GM12878 (cell line): ENCODE results near the gene NRXN3. TPM values are rescaled to one million over a fixed set of nuclear protein-coding genes. Genes with fewer than 3 reads are reported as not detected.

Experiments
- ATAC-seq: fragments of 200-7000 bp; cut with Tn5 transposase; 3 replicates; pipeline ENCODE4 v1.9.1; 2020; ENCODE audit warnings: mild to moderate bottlenecking, moderate library complexity
- BruUV-seq: library from RNA; stranded (reverse); fragments of 400-500 nt; replicated peaks from 2 replicates; lab custom pipeline; 2021; lab: Mats Ljungman, UMichigan
- CTCF ChIA-PET: fragments of 300-600 bp; sonication (Branson Sonifier 250); formaldehyde crosslinking; extraction: SDS; loops from one replicate; lab custom pipeline; 2021; ENCODE audit warnings: inconsistent platforms; lab: Yijun Ruan, JAX
- POLR2A ChIA-PET: fragments of 350-600 bp; formaldehyde crosslinking; extraction: SDS; loops from one replicate; lab custom pipeline; 2021; ENCODE audit warnings: inconsistent platforms; lab: Charles Lee
- RAD21 ChIA-PET: fragments of 300-600 bp; sonication (Branson Sonifier 250); formaldehyde crosslinking; loops from one replicate; lab custom pipeline; 2023; ENCODE audit warnings: antibody characterized with exemption; ENCODE audit not compliant: unreplicated experiment; lab: Charles Lee
- SMC1A ChIA-PET: fragments of 300-600 bp; sonication (Branson Sonifier 250); formaldehyde crosslinking; loops from one replicate; lab custom pipeline; 2023; ENCODE audit not compliant: unreplicated experiment, uncharacterized antibody; lab: Charles Lee
- DNase-seq: peaks from one replicate; pipeline ENCODE4 v3.0.0-alpha.2; 2011; ENCODE audit warnings: low read depth, low spot score
- FAIRE-seq: peaks from 3 replicates; lab custom pipeline; 2011; peaks lifted over from hg19 to GRCh38; lab: Jason Lieb, UNC
- H2AFZ ChIP-seq: 2 replicates; pipeline ENCODE4 v1.6.0; 2011; ENCODE audit warnings: low read depth, low read length, control low read depth; ENCODE audit not compliant: control insufficient read depth
- H3K27ac ChIP-seq: 2 replicates; pipeline ENCODE4 v1.5.1; 2011; ENCODE audit warnings: control low read depth; ENCODE audit not compliant: control insufficient read depth, insufficient read depth
- H3K27me3 ChIP-seq, 2 experiments: replicated peaks in 1 of 2; 2 replicates each; pipeline versions ENCODE4 v1.6.0 to v1.6.1; 2011; ENCODE audit warnings: low read length in 1 of 2; ENCODE audit not compliant: control insufficient read depth in 2 of 2, insufficient read depth in 2 of 2
- H3K36me3 ChIP-seq, 2 experiments: 2 replicates each; pipeline ENCODE4 v1.5.1; 2011; ENCODE audit warnings: low read length in 1 of 2; ENCODE audit not compliant: control insufficient read depth in 2 of 2, insufficient read depth in 2 of 2
- H3K4me1 ChIP-seq: 2 replicates; pipeline ENCODE4 v1.6.1; 2011; ENCODE audit warnings: mild to moderate bottlenecking, low read length, moderate library complexity, mixed read lengths; ENCODE audit not compliant: control insufficient read depth, insufficient read depth
- H3K4me2 ChIP-seq: 2 replicates; pipeline ENCODE4 v1.6.0; 2011; ENCODE audit warnings: control low read depth; ENCODE audit not compliant: control insufficient read depth, insufficient read depth
- H3K4me3 ChIP-seq: fragments of 200-600 bp; sonication (generic); 2 replicates; pipeline ENCODE4 v1.5.1; 2016
- H3K79me2 ChIP-seq: 2 replicates; pipeline ENCODE4 v1.6.0; 2011; ENCODE audit warnings: low read length; ENCODE audit not compliant: control insufficient read depth, insufficient read depth
- H3K9ac ChIP-seq: 2 replicates; pipeline ENCODE4 v1.8.0; 2011; ENCODE audit warnings: low read length, control low read depth, mixed read lengths; ENCODE audit not compliant: control insufficient read depth, insufficient read depth
- H3K9me3 ChIP-seq: replicated peaks from 3 replicates; pipeline ENCODE4 v1.5.1; 2011; ENCODE audit warnings: mild to moderate bottlenecking, low read length; ENCODE audit not compliant: control insufficient read depth, insufficient read depth
- H4K20me1 ChIP-seq: 2 replicates; pipeline ENCODE4 v1.6.0; 2011; ENCODE audit not compliant: control insufficient read depth, insufficient read depth
- CHD4 ChIP-seq: fragments of 200-600 bp; sonication (generic); IDR thresholded peaks from 2 replicates; pipeline ENCODE4 v1.6.1; 2016; ENCODE audit warnings: mild to moderate bottlenecking
- ETV6 ChIP-seq, 2 experiments: fragments of 450-650 bp in 1 of 2; IDR thresholded peaks in 1 of 2; conservative IDR thresholded peaks in 1 of 2; 2 replicates each; pipeline ENCODE4 v1.6.1; 2014; ENCODE audit warnings: antibody characterized with exemption in 1 of 2, borderline replicate concordance in 1 of 2, low read depth in 1 of 2, mild to moderate bottlenecking in 1 of 2, moderate library complexity in 1 of 2
- GABPA ChIP-seq: IDR thresholded peaks from 2 replicates; pipeline ENCODE4 v1.6.1; 2014; ENCODE audit warnings: antibody characterized with exemption, low read depth, mild to moderate bottlenecking, inconsistent platforms
- LARP7 ChIP-seq: fragments of 450-650 bp; IDR thresholded peaks from 2 replicates; pipeline ENCODE4 v1.6.1; 2017; ENCODE audit warnings: mild to moderate bottlenecking
- MTA3 ChIP-seq: IDR thresholded peaks from 2 replicates; pipeline ENCODE4 v1.6.1; 2012; ENCODE audit warnings: low read length, inconsistent platforms, borderline replicate concordance
- NFYA ChIP-seq: IDR thresholded peaks from 2 replicates; pipeline ENCODE4 v1.6.1; 2011; ENCODE audit warnings: low read depth, mild to moderate bottlenecking, low read length, improper control_type of control experiment, borderline replicate concordance
- PAX8 ChIP-seq: fragments of 450-650 bp; IDR thresholded peaks from 2 replicates; pipeline ENCODE4 v1.6.1; 2017; ENCODE audit warnings: mild to moderate bottlenecking, moderate library complexity
- PML ChIP-seq: IDR thresholded peaks from 2 replicates; pipeline ENCODE4 v1.6.1; 2012; ENCODE audit warnings: low read length, inconsistent platforms
- POLR2A ChIP-seq: IDR thresholded peaks from 2 replicates; pipeline ENCODE4 v1.6.1; 2011; ENCODE audit warnings: low read depth, mild to moderate bottlenecking, low read length
- POLR2AphosphoS5 ChIP-seq: IDR thresholded peaks from 2 replicates; pipeline ENCODE4 v1.6.1; 2011; ENCODE audit warnings: mild to moderate bottlenecking, low read length, inconsistent platforms
- RUNX3 ChIP-seq: IDR thresholded peaks from 2 replicates; pipeline ENCODE4 v1.6.1; 2012; ENCODE audit warnings: low read length, inconsistent platforms
- SIN3A ChIP-seq: IDR thresholded peaks from 2 replicates; pipeline ENCODE4 v1.6.1; 2012; ENCODE audit warnings: low read depth, low read length, improper control_type of control experiment
- SPI1 ChIP-seq: IDR thresholded peaks from 2 replicates; pipeline ENCODE4 v1.6.1; 2011; ENCODE audit warnings: low read depth, mild to moderate bottlenecking, low read length, moderate library complexity, borderline replicate concordance; ENCODE audit not compliant: insufficient read depth
- TBL1XR1 ChIP-seq: IDR thresholded peaks from 2 replicates; pipeline ENCODE4 v1.6.1; 2012; ENCODE audit warnings: low read depth, low read length, improper control_type of control experiment
- WRNIP1 ChIP-seq: IDR thresholded peaks from 2 replicates; pipeline ENCODE4 v1.6.1; 2011; ENCODE audit warnings: low read depth, low read length, improper control_type of control experiment, borderline replicate concordance
- WGBS: methylation state at CpG from one replicate; pipeline ENCODE4 v1.1.6; 2016; ENCODE audit warnings: low lambda C conversion rate; ENCODE audit not compliant: insufficient replicate concordance, insufficient coverage; ENCODE audit errors: missing lambda C conversion rate; 5-methylcytosine and 5-hydroxymethylcytosine counted together
- in situ Hi-C: fragments of 300-500 bp; cut with MboI; formaldehyde crosslinking; loops from 9 replicates; pipeline ENCODE4 v1.14.3; 2018; ENCODE audit warnings: mixed read lengths
- intact Hi-C: fragments of 100-400 bp; cut with micrococcal nuclease; formaldehyde crosslinking; loops from one replicate; pipeline ENCODE4 v1.14.2; 2022; ENCODE audit not compliant: unreplicated experiment
- polyA plus RNA-seq, 11 experiments: library from polyadenylated mRNA; depleted of rRNA in 4 of 11; unstranded in 6 of 11; stranded (reverse) in 5 of 11; fragments of >200 nt; fragmentation: Nextera tagmentation in 4 of 11; fragmentation: Illumina TruSeq in 1 of 11; extraction: Ambion mirVana in 4 of 11; extraction: Trizol in 1 of 11; gene quantifications; 1 replicate in 1 of 11; 2 replicates in 10 of 11; pipeline versions ENCODE4 v1.2.1 to v1.2.3, GENCODE V29; 2011 to 2016; ENCODE audit warnings: inconsistent platforms in 2 of 11, missing spikeins in 2 of 11, low read depth in 1 of 11
- total RNA-seq, 4 experiments: library from RNA; depleted of rRNA in 3 of 4; stranded (reverse); fragments of >200 nt in 3 of 4; fragmentation: Illumina TruSeq in 1 of 4; extraction: Trizol in 1 of 4; gene quantifications; 2 replicates each; pipeline versions ENCODE4 v1.2.1 to v1.2.3, GENCODE V29; 2013 to 2021
- TF ChIP-seq, protein P1 (sequence below): fragments of 450-650 bp; IDR thresholded peaks from 2 replicates; pipeline ENCODE4 v1.6.1; 2017; ENCODE audit warnings: low read depth, mild to moderate bottlenecking, moderate library complexity
- TF ChIP-seq, protein P2 (sequence below): IDR thresholded peaks from 2 replicates; pipeline ENCODE4 v1.6.1; 2011; ENCODE audit warnings: borderline replicate concordance, low read depth, mild to moderate bottlenecking, moderate library complexity, low read length; ENCODE audit not compliant: insufficient read depth, poor library complexity, severe bottlenecking
- TF ChIP-seq, protein P3 (sequence below): IDR thresholded peaks from 2 replicates; pipeline ENCODE4 v1.6.1; 2012; ENCODE audit warnings: low read length, inconsistent platforms
- TF ChIP-seq, protein P4 (sequence below): fragments of 150-350 bp; IDR thresholded peaks from 2 replicates; pipeline ENCODE4 v1.6.1; 2016; ENCODE audit warnings: low read depth, low read length

The NRXN3 gene
- total and polyA plus RNA-seq, 10 of the 15 experiments (the other 5 are each of a cell fraction or from before 2014, with no cell fraction given), result 0.52 to 3.3 (median 1.4) TPM

DNA sequence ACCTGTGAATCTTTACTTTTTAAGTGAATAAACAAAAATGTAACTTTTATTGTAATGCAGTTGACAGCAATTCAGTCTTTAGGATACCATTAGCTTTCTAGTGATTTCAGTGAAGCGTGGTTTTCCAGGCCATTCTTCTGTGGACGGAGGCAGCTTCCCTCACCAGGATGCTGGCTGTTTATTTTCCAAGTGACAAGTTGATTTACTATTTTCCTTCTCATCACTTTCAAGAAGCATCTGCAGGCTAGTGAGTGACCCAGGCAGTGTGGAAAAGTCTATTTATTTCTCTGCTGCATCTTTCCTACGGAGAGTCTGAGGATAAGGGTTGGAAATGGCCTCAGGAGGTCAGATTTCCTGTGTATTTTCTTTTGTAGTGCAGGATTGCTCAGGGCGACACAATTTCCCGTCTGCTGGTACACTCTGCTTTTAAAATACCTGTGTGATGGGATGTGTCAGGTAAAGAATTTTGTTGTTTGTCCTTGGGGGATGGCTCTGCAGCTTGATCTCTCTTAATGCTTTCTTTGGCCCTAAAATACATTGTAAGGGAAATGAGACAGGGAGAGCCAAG, 467.8 kb downstream of the NRXN3 start:
- Histone ChIP-seq H3K9me3 (no peaks in the 10 kb centered on the region), H3K27me3 (no peaks in the 10 kb centered on the region), H3K79me2 (no peaks in the 10 kb centered on the region), H3K4me1 (no peaks in the 10 kb centered on the region), H3K27ac (no peak overlapping the region), H4K20me1 (no peaks in the 10 kb centered on the region), H3K4me2 (no peak overlapping the region), H2AFZ (no peak overlapping the region), H3K4me3 (no peak overlapping the region), H3K36me3 (no peaks in the 10 kb centered on the region), H3K9ac (no peak overlapping the region)
- in situ Hi-C loops, result no loop called here
- 20% methylated on average over 5 of the region's 5 CpGs for WGBS
- BruUV-seq, result no TSS peak
- RAD21 ChIA-PET, result no interaction called here
- POLR2A ChIA-PET, result no interaction called here
- no peak for ATAC-seq
- intact Hi-C loops, result no loop called here
- no peak for FAIRE-seq
- DNase-seq, result no peak
- CTCF ChIA-PET, result no interaction called here
- SMC1A ChIA-PET, result no interaction called here
- TF ChIP-seq MTA3, result no peak
- no peak for TF ChIP-seq TBL1XR1
- TF ChIP-seq, protein P1, sequence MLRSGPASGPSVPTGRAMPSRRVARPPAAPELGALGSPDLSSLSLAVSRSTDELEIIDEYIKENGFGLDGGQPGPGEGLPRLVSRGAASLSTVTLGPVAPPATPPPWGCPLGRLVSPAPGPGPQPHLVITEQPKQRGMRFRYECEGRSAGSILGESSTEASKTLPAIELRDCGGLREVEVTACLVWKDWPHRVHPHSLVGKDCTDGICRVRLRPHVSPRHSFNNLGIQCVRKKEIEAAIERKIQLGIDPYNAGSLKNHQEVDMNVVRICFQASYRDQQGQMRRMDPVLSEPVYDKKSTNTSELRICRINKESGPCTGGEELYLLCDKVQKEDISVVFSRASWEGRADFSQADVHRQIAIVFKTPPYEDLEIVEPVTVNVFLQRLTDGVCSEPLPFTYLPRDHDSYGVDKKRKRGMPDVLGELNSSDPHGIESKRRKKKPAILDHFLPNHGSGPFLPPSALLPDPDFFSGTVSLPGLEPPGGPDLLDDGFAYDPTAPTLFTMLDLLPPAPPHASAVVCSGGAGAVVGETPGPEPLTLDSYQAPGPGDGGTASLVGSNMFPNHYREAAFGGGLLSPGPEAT, result no peak
- no peak for TF ChIP-seq PAX8
- TF ChIP-seq, protein P2, sequence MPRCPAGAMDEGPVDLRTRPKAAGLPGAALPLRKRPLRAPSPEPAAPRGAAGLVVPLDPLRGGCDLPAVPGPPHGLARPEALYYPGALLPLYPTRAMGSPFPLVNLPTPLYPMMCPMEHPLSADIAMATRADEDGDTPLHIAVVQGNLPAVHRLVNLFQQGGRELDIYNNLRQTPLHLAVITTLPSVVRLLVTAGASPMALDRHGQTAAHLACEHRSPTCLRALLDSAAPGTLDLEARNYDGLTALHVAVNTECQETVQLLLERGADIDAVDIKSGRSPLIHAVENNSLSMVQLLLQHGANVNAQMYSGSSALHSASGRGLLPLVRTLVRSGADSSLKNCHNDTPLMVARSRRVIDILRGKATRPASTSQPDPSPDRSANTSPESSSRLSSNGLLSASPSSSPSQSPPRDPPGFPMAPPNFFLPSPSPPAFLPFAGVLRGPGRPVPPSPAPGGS, result no peak
- no peak for TF ChIP-seq POLR2AphosphoS5
- TF ChIP-seq NFYA, result no peak
- no peak for TF ChIP-seq LARP7
- TF ChIP-seq, protein P3, sequence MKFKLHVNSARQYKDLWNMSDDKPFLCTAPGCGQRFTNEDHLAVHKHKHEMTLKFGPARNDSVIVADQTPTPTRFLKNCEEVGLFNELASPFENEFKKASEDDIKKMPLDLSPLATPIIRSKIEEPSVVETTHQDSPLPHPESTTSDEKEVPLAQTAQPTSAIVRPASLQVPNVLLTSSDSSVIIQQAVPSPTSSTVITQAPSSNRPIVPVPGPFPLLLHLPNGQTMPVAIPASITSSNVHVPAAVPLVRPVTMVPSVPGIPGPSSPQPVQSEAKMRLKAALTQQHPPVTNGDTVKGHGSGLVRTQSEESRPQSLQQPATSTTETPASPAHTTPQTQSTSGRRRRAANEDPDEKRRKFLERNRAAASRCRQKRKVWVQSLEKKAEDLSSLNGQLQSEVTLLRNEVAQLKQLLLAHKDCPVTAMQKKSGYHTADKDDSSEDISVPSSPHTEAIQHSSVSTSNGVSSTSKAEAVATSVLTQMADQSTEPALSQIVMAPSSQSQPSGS, result no peak
- TF ChIP-seq, protein P4, sequence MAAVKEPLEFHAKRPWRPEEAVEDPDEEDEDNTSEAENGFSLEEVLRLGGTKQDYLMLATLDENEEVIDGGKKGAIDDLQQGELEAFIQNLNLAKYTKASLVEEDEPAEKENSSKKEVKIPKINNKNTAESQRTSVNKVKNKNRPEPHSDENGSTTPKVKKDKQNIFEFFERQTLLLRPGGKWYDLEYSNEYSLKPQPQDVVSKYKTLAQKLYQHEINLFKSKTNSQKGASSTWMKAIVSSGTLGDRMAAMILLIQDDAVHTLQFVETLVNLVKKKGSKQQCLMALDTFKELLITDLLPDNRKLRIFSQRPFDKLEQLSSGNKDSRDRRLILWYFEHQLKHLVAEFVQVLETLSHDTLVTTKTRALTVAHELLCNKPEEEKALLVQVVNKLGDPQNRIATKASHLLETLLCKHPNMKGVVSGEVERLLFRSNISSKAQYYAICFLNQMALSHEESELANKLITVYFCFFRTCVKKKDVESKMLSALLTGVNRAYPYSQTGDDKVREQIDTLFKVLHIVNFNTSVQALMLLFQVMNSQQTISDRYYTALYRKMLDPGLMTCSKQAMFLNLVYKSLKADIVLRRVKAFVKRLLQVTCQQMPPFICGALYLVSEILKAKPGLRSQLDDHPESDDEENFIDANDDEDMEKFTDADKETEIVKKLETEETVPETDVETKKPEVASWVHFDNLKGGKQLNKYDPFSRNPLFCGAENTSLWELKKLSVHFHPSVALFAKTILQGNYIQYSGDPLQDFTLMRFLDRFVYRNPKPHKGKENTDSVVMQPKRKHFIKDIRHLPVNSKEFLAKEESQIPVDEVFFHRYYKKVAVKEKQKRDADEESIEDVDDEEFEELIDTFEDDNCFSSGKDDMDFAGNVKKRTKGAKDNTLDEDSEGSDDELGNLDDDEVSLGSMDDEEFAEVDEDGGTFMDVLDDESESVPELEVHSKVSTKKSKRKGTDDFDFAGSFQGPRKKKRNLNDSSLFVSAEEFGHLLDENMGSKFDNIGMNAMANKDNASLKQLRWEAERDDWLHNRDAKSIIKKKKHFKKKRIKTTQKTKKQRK, result no peak
- TF ChIP-seq SIN3A, result no peak
- no peak for TF ChIP-seq SPI1
- no peak for TF ChIP-seq ETV6 (conservative IDR thresholded peaks at IDR 0.05 in 1 of 2, IDR thresholded peaks at IDR 0.05 in 1 of 2; ENCODE audit: borderline replicate concordance in 1 of 2, low read depth in 1 of 2)
- no peak for TF ChIP-seq RUNX3
- no peak for TF ChIP-seq POLR2A
- TF ChIP-seq CHD4, result no peak
- no peak for TF ChIP-seq PML
- no peak for TF ChIP-seq WRNIP1
- TF ChIP-seq GABPA, result no peak
